K562 (cell line): Measurements from ENCODE around the gene NCOA6. TPM values are rescaled to one million over a fixed set of nuclear protein-coding genes. Genes with fewer than 3 reads are reported as not detected.

Experiments
- ARID1B ChIP-seq: fragments of 450-650 bp; IDR thresholded peaks from 2 replicates; pipeline ENCODE4 v1.6.1; 2016; ENCODE audit warnings: antibody characterized with exemption, mild to moderate bottlenecking, inconsistent platforms
- BRD4 ChIP-seq: fragments of 200-600 bp; sonication (generic); IDR thresholded peaks from 2 replicates; pipeline ENCODE4 v1.6.1; 2017; ENCODE audit warnings: inconsistent platforms
- CHD4 ChIP-seq: fragments of 200-600 bp; sonication (generic); IDR thresholded peaks from 3 replicates; pipeline ENCODE4 v1.6.1; 2012; ENCODE audit warnings: low read depth, mild to moderate bottlenecking, mixed read lengths, low read length, inconsistent platforms; ENCODE audit not compliant: insufficient read depth, insufficient replicate concordance, poor library complexity, severe bottlenecking
- ELF1 ChIP-seq: fragments of 200-800 bp; sonication (Bioruptor generic); IDR thresholded peaks from 2 replicates; pipeline ENCODE4 v1.6.1; 2016; ENCODE audit warnings: missing genetic modification characterization, missing compliant biosample characterization
- GATAD2B ChIP-seq: fragments of 450-650 bp; IDR thresholded peaks from 2 replicates; pipeline ENCODE4 v1.6.1; 2017; ENCODE audit warnings: mild to moderate bottlenecking, borderline replicate concordance
- GTF2F1 ChIP-seq: IDR thresholded peaks from 2 replicates; pipeline ENCODE4 v1.6.1; 2011; ENCODE audit warnings: low read depth, low read length, improper control_type of control experiment
- HDGF ChIP-seq: fragments of 450-650 bp; IDR thresholded peaks from 2 replicates; pipeline ENCODE4 v1.6.1; 2016
- KDM5B ChIP-seq: fragments of 200-600 bp; sonication (generic); IDR thresholded peaks from 2 replicates; pipeline ENCODE4 v1.6.1; 2012; ENCODE audit warnings: low read depth, mild to moderate bottlenecking, moderate library complexity, low read length, control low read depth, inconsistent platforms; ENCODE audit not compliant: insufficient replicate concordance
- KLF16 ChIP-seq: IDR thresholded peaks from 2 replicates; pipeline ENCODE4 v1.6.1; 2016; ENCODE audit warnings: antibody characterized with exemption
- MCM5 ChIP-seq: fragments of 450-650 bp; IDR thresholded peaks from 2 replicates; pipeline ENCODE4 v1.6.1; 2016; ENCODE audit warnings: low read depth
- MCM7 ChIP-seq, 2 experiments: fragments of 450-650 bp; IDR thresholded peaks; 2 replicates each; pipeline ENCODE4 v1.6.1; 2016 to 2018
- NR2F6 ChIP-seq: fragments of 450-650 bp; formaldehyde crosslinking; IDR thresholded peaks from 2 replicates; pipeline ENCODE4 v1.4.0; 2020; ENCODE audit warnings: mild to moderate bottlenecking
- OTX1 ChIP-seq: fragments of 450-650 bp; formaldehyde crosslinking; IDR thresholded peaks from 2 replicates; pipeline ENCODE4 v1.4.0; 2022; ENCODE audit warnings: mild to moderate bottlenecking
- POLR3G ChIP-seq: IDR thresholded peaks from 2 replicates; pipeline ENCODE4 v1.6.1; 2011; ENCODE audit not compliant: insufficient read length, insufficient replicate concordance; ENCODE audit errors: extremely low read depth
- PURB ChIP-seq: sonication (generic); formaldehyde crosslinking; IDR thresholded peaks from 2 replicates; pipeline ENCODE4 v1.9.0; 2021; ENCODE audit warnings: low read depth, mild to moderate bottlenecking, missing genetic modification reagents
- RAD21 ChIP-seq, 2 experiments: fragments of 250-450 bp in 1 of 2; fragments of 450-650 bp in 1 of 2; sonication (Bioruptor Pico) in 1 of 2; formaldehyde crosslinking in 1 of 2; IDR thresholded peaks in 1 of 2; conservative IDR thresholded peaks in 1 of 2; 2 replicates each; pipeline versions ENCODE4 v1.4.0 to v1.8.0; 2020 to 2022; ENCODE audit warnings: mild to moderate bottlenecking in 2 of 2, moderate library complexity in 1 of 2
- RBM14 ChIP-seq: fragments of 200-400 bp; formaldehyde crosslinking; IDR thresholded peaks from 2 replicates; pipeline ENCODE4 v1.6.1; 2018; ENCODE audit warnings: low read depth, mild to moderate bottlenecking, low read length, moderate library complexity, borderline replicate concordance; ENCODE audit not compliant: insufficient read depth
- SREBF1 ChIP-seq: fragments of 150-350 bp; IDR thresholded peaks from 2 replicates; pipeline ENCODE4 v1.6.1; 2014; ENCODE audit warnings: antibody characterized with exemption, low read depth, low read length, borderline replicate concordance
- ZFP30 ChIP-seq: fragments of 250-450 bp; sonication (Bioruptor Pico); IDR thresholded peaks from 2 replicates; pipeline ENCODE4 v1.8.0; 2022; ENCODE audit warnings: moderate library complexity, mild to moderate bottlenecking, inconsistent platforms, borderline replicate concordance
- polyA plus RNA-seq, 8 experiments: library from polyadenylated mRNA; depleted of rRNA in 4 of 8; stranded (reverse) in 5 of 8; unstranded in 3 of 8; fragments of >200 nt; fragmentation: Nextera tagmentation in 2 of 8; fragmentation: Illumina TruSeq in 1 of 8; extraction: Ambion mirVana in 2 of 8; extraction: Trizol in 1 of 8; gene quantifications; 2 replicates each; pipeline versions ENCODE4 v1.2.1 to v1.2.3, GENCODE V29; 2011 to 2014; ENCODE audit warnings: inconsistent platforms in 1 of 8, missing spikeins in 1 of 8
- total RNA-seq, 7 experiments: library from RNA; depleted of rRNA in 6 of 7; stranded (reverse); fragments of >200 nt in 6 of 7; fragmentation: Illumina TruSeq in 2 of 7; extraction: Trizol in 2 of 7; gene quantifications; 2 replicates each; pipeline versions ENCODE4 v1.2.1 to v1.2.3, GENCODE V29; 2011 to 2021; ENCODE audit warnings: low replicate concordance in 1 of 7
- TF ChIP-seq, protein P1 (sequence below): fragments of 450-650 bp; formaldehyde crosslinking; IDR thresholded peaks from 2 replicates; pipeline ENCODE4 v1.4.0; 2022; ENCODE audit warnings: missing genetic modification characterization
- TF ChIP-seq, protein P2 (sequence below): IDR thresholded peaks from 3 replicates; pipeline ENCODE4 v1.6.1; 2011; ENCODE audit warnings: borderline replicate concordance, mild to moderate bottlenecking, moderate library complexity; ENCODE audit not compliant: insufficient read length; ENCODE audit errors: extremely low read depth
- TF ChIP-seq, protein P3 (sequence below), 3 experiments: IDR thresholded peaks in 2 of 3; conservative IDR thresholded peaks in 1 of 3; 2 replicates each; pipeline ENCODE4 v1.5.1; 2011 to 2012; ENCODE audit warnings: low read length in 3 of 3, mild to moderate bottlenecking in 3 of 3, control low read depth in 2 of 3, improper control_type of control experiment in 1 of 3, inconsistent platforms in 1 of 3, low read depth in 1 of 3, mixed read lengths in 1 of 3, moderate library complexity in 1 of 3; ENCODE audit not compliant: insufficient read depth in 2 of 3

NCOA6 gene
- total and polyA plus RNA-seq, 9 of the 15 experiments (the other 6 are each of a cell fraction or from before 2014, with no cell fraction given), result 6.1 to 25.0 (median 9.5) TPM

DNA sequence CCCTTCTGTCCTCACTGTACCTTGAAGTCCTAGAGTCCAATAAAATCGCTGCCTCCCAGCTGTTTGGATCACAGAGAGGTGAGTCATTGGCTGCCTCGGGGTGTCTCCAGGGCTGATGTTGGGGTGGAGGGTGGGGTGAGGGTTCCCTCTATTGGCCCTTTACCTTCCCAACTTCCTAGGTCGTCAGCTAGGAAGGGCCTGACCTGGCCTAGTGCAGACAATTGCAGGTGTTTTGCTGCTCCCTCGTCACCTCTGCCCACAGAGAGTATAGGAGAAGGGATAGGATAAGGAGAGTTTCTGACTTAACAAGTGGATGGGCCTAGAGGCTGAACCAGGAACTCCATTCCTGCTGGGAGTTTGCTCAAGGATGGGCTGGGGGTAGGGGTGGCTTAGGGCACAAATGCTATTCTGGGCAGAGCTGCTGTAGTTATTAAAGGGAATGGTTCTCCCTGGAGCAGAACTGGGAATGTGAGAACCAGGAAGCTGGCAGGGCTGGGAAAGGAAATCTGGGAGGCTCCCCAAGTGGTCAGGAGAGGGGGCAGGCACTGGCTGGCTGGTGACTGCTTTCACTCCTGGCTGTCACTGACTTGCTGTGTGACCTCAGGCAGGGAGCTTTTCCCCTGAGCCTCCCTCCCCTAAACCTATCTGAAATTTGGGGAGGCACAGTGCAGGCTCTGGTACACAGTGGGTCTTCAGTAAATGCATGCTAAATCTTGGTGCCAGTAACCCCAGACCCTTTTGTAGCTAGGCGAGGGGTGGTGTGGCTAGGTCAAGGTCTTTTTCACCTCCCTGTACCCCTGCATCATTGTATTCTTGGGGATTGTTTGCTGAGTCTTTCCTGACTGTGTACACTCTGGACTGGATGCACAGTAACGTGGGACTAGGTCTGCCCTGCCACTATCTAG is 119.8 kb downstream of the NCOA6 start (continued):
- TF ChIP-seq PURB (no peak), CHD4 (no peak), SREBF1 (no peak), GATAD2B (no peak), RAD21 (CRISPR knock-in tag; conservative IDR thresholded peaks at IDR 0.05 in 1 of 2, IDR thresholded peaks at IDR 0.05 in 1 of 2) (peak; percentile 48 to 63), KLF16 (no peak), ZFP30 (CRISPR knock-in tag) (no peak), NR2F6 (CRISPR knock-in tag) (no peak), MCM7 (IDR thresholded peaks at IDR 0.05) (no peak), HDGF (peak; percentile 13; the same call in 1 of the 2 replicates), KDM5B (no peak), GTF2F1 (no peak), ARID1B (no peak), POLR3G (no peak), MCM5 (no peak), ELF1 (tag) (no peak), RBM14 (no peak), BRD4 (no peak), OTX1 (CRISPR knock-in tag) (no peak)
- TF ChIP-seq, protein P1, sequence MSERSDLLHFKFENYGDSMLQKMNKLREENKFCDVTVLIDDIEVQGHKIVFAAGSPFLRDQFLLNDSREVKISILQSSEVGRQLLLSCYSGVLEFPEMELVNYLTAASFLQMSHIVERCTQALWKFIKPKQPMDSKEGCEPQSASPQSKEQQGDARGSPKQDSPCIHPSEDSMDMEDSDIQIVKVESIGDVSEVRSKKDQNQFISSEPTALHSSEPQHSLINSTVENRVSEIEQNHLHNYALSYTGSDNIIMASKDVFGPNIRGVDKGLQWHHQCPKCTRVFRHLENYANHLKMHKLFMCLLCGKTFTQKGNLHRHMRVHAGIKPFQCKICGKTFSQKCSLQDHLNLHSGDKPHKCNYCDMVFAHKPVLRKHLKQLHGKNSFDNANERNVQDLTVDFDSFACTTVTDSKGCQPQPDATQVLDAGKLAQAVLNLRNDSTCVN, result no peak
- TF ChIP-seq, protein P2, sequence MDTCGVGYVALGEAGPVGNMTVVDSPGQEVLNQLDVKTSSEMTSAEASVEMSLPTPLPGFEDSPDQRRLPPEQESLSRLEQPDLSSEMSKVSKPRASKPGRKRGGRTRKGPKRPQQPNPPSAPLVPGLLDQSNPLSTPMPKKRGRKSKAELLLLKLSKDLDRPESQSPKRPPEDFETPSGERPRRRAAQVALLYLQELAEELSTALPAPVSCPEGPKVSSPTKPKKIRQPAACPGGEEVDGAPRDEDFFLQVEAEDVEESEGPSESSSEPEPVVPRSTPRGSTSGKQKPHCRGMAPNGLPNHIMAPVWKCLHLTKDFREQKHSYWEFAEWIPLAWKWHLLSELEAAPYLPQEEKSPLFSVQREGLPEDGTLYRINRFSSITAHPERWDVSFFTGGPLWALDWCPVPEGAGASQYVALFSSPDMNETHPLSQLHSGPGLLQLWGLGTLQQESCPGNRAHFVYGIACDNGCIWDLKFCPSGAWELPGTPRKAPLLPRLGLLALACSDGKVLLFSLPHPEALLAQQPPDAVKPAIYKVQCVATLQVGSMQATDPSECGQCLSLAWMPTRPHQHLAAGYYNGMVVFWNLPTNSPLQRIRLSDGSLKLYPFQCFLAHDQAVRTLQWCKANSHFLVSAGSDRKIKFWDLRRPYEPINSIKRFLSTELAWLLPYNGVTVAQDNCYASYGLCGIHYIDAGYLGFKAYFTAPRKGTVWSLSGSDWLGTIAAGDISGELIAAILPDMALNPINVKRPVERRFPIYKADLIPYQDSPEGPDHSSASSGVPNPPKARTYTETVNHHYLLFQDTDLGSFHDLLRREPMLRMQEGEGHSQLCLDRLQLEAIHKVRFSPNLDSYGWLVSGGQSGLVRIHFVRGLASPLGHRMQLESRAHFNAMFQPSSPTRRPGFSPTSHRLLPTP, result no peak
- TF ChIP-seq, protein P3, sequence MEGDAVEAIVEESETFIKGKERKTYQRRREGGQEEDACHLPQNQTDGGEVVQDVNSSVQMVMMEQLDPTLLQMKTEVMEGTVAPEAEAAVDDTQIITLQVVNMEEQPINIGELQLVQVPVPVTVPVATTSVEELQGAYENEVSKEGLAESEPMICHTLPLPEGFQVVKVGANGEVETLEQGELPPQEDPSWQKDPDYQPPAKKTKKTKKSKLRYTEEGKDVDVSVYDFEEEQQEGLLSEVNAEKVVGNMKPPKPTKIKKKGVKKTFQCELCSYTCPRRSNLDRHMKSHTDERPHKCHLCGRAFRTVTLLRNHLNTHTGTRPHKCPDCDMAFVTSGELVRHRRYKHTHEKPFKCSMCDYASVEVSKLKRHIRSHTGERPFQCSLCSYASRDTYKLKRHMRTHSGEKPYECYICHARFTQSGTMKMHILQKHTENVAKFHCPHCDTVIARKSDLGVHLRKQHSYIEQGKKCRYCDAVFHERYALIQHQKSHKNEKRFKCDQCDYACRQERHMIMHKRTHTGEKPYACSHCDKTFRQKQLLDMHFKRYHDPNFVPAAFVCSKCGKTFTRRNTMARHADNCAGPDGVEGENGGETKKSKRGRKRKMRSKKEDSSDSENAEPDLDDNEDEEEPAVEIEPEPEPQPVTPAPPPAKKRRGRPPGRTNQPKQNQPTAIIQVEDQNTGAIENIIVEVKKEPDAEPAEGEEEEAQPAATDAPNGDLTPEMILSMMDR (IDR thresholded peaks at IDR 0.05 in 2 of 3, conservative IDR thresholded peaks at IDR 0.05 in 1 of 3; ENCODE audit: insufficient read depth in 2 of 3, low read depth in 1 of 3, low read length in 3 of 3), result peak; percentile 46 to 63 (median 53); a peak in 4 of 6 replicates
